GM21360 (cell line): ENCODE measurements around the gene FAM171A2.
"Not testable (repeated sequence)": the region's sequence is repeated elsewhere in the genome, so short reads cannot be mapped to it uniquely, and the experiment has no call there.

Experiments
- ATAC-seq: cut with Tn5 transposase; IDR thresholded peaks from one replicate; pipeline ENCODE4 v1.9.1; 2021; ENCODE audit warnings: mild to moderate bottlenecking, moderate library complexity; ENCODE audit not compliant: unreplicated experiment

FAM171A2 gene

DNA sequence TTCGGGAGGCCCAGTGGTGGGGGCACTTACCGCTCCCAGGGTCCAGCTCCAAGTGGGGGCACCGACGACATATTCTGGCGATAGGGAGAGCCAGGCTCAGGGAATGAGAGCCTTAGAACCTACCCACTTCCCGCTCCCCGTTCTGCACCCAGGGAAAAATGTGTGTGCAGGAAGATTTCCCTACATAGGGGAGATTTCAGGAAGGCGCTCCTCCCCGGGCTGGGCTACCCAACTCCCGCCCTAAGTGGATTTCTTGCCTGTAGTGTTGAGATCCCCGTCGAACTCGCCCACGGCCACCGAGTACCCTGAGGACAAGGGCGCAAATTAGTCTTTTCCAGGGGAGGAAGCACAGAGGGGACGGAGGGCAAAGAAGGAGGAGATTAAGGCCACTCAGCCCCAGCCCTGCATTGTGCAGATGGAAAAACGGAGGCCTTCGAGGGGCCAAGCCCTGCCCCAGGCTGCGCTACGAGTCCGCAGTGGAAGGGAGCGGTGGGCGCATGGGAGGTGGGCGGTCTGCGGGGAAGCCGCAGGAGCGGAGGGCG lies 20.7 kb upstream of the FAM171A2 start:
- ATAC-seq, result no peak

DNA sequence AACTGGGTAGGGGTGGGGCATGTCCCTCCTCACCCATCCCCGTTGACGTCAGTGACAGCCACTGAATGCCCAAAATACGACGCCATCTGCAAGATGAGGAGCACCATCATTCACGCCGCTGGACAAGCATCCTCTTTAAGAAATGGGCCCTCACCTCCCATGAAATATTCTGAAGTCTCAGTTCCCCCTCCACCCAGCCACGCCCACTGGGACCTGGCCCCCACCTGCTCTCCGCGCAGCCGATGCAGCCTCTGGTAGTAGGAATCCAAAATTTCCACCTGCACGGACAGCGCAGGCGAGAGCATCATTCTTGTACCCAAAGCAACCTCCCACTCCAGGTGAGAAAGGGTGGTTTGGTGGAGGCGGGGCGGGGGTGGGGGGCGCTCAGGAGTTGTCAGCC lies 20.2 kb upstream of the FAM171A2 start:
- no peak for ATAC-seq

DNA sequence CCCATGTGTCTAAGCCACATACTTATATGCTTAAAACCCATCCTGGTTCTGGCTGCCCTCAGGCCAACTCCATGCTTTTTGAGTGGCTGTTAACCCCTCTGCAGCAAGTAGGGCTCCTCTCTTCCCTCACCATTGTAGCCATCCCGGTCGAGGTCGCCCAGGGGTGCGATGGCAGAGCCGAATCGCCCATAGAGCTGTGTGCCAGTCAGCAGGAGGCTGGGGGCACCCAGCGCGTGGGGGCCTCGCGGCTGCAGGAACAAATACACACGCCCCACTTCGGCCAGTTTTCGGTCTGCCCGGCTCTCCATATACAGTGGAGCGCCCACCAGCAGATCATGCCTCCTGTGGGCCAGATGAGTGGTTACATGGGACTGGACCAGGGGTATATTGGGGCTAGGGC lies 19.7 kb upstream of the FAM171A2 start:
- ATAC-seq, result no peak

DNA sequence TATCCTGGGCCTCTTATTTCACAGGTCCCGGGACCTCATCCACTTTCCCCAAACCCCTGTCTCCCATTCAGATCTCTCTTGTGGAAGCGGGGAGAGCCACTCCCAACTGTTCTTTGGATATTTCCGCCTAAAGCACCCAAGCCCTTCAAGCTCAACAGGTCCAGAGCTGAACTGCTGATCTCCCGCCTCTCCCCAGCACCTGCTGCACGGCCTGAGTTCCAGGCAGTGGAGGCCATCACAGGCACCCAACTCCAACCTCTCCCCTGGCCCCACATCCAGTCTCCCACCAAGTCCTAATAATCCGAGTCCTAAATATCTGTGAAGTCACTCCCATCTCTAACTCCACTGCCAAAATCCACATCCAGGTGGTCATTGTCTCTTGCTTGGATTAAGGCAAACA lies 19.3 kb upstream of the FAM171A2 start:
- ATAC-seq, result no peak

DNA sequence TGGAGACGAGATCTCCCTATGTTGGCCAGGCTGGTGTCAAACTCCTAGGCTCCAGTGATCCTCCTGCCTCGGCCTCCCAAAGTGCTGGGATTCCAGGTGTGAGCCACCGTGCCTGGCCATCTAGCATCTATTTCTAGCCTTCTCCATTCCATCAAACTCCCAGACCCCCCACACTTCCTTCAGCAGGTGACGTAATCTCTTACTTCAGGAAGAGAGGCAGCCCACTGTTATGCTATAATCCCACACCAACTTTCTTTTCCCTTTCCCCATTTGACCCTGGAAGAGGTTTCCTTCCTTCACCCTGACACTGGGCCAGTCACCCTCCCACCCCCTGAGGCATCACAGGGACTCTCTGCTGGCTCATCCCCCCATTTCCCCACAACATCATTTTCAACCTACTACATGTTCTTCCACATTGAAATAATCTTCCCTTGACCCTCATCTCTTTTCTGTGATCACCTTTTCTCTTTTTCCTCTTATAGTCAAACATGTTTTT lies 18.2 kb upstream of the FAM171A2 start:
- no peak for ATAC-seq

DNA sequence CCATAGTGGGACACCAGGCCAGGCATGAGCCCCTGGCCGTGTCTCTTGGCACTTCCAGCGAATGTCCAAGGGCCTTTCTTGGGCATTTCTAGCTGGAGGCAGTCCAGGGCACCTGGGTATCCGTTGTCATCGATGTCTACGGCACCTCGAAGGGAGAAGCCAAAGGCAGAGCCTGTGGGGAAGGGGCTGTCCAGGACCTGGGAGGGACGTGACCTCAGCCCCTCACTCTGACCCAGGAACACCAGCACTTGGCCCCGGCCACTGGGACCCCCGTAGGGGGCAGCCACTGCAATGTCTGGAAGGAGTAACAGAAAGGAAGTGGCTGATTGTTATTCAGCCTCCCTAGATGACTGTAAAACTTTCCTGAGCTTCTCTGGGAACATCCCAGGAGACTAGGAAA lies 17.1 kb upstream of the FAM171A2 start:
- no peak for ATAC-seq

DNA sequence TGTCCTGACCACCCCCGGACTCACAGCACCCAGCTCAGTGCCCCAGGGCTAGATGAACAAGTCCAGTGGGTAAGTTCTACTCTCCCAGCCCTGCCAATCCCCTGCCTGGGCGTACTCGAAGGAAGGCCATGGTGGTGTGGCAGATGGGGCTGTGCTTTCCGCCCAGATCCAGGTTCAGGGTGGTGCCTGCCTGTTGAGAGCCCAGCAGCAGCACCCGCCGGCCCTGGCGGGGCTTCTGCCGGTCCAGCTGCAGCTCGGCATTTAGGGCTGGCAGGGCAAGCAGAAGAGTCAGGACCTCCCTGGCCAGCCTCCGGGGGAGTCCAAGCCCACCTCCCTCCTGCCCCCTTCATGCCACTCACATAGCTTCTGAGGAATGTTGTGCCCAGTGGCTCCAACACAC lies 16.2 kb upstream of the FAM171A2 start:
- ATAC-seq, result no peak

DNA sequence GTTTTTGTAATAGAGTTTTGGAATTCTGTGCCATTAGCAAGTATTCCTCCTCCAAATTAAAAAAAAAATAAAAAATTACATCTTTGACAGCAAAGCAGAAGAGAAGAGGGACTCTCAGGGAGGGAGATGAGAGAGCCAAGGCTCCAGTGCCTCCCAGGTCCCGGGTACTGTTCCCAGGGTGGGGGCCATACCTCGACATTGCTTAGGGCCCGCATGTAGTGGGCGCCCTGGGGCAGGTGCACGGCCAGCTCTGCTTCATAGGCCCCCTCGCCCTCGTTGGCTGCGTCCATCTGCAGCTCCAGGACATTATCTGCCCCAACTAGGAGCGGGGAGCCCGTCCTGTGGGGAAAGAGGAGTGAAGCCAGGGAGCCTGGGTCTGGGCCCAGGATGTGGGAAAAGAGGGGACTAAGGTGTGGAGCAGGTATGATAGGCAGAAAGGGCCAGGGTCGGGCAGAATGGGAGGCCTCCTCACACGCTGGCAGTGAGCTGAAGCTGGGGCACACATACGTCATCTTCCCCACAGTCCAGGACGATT lies 14.6 kb upstream of the FAM171A2 start:
- ATAC-seq, result no peak

DNA sequence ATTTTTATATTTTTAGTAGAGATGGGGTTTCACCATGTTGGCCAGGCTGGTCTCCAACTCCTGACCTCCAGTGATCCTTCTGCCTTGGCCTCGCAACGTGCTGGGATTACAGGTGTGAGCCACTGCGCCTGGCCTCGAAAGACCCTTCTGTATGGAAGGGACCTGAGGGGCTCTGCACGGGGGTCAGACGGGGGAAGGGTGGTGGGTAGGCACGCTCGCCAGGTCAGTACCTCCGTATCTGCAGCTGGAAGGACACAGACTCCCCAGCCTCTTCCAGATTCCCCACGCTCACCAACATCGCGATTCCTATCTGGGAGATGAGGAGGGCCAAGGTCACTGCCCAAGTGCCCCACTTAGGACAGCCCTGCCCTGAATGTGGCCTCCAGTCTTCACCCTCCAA lies 13.1 kb upstream of the FAM171A2 start:
- no peak for ATAC-seq

DNA sequence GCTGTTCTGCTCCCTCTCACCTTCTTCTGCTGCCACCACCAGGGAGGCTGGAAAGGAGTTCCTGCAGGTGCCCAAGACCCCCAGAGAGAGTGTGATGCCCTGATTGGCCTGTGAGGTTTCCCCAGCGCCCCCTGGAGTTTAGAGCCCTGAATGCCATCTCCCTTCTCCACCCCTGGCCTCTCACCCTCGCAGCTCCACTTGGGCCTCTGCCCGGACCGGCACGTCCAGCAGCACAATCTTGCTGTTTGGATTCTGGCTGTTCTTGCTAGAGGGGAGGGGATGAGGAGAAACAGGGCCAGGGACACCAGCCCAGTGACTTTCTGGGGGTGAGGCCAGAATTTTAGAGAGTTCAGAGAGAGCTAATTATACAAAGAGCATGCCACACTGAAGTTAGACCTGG lies 12.5 kb upstream of the FAM171A2 start:
- no peak for ATAC-seq

DNA sequence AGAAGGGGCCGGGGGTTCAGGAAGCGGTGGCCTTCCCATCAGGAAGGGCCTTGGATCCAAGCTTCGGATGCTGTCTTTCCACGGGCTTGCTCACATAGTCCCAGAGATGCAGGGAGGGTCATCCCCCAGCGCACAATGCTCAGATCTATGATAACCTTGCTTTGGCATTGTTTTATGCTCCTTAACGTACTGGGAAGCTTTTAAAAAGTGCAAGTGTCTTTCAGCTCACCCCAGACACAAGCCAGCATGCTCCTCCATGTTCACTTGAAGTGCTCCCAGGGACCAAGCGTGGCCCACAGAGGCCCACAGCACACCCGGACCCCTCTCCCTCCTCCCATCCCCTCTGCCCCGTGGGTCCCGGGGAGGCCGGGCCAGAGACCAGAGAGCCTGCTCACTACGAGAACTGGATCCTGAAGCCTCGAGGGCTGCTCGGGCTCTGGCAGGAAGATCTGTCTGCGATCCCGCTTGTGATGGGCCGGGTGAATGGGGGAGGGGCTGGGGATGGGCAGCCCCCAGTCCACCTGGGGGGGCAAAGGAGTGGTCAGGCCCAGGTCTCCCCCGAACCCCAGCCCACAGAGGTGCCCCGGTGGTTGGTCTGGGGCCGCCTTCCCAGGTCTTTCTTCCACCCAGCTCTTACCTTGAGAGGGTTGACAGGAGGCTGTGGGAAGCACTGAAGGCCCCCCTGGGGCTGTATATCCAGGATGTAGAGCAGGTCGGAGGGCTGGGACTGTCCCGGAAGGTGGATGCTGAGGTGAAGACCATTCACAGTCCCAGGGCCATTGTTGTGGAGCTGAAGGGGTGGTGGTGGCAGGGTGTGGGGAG lies 11.8 kb upstream of the FAM171A2 start:
- ATAC-seq, result no peak

DNA sequence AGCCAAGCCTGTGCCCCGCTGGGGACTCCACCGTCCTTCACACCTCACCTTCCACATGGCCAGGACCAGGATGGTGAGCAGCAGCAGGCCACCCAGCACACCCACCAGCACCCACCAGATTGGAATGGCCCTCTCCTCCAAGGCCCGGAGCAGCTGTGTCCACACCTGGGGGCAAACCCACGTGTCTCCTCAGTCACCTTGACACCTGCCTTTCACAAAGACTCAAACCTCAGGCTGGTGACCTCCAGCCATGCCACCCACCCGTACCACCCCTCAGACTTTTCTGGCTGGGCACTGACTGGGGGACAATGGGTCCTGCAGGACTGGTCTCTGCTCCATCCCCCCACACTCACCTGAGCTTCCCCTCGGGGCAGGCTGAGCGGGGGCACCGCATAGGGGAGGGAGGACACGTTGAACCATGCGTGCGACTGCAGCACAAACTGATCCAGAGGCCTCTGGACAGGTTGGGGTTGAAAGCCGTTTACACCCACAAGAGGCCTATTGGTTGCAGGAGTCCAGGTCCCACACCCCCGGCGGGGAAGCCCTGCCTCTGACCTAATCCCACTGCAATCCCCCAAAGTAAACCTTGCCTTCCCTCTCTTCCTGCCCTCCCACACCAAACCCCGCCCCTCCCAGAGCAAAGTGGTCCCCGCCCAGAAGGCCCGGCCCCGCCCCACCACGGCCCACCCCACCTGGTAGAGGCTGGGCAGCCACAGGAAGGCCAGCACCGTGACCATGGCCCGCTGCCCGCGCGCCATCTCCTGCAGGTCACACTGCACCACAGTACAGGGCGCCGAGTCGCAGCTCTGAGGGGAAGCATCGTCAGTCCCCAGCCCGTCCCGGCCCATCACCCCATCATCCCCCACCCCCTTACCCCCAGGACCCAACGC lies 10.9 kb upstream of the FAM171A2 start:
- no peak for ATAC-seq

DNA sequence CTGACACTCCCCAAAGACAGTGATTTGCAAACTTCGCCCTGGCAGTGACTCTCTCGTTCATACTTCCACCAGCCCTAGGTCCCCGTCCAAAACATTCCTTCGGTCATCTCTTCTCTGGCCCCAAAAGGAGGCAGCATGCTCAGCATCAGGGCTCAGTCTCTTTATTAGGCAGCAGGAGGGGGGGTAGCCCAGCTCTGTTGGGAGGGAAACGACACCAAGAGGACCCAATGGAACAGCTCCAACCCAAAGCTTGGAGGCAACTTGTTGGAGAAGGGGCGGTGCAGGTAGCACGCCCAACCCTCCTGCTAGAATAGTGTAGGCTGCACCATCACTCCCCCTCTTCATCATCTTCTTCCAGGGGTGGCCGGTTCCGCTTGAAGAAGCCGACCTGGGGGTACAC lies 8.4 kb upstream of the FAM171A2 start:
- ATAC-seq, result no peak

DNA sequence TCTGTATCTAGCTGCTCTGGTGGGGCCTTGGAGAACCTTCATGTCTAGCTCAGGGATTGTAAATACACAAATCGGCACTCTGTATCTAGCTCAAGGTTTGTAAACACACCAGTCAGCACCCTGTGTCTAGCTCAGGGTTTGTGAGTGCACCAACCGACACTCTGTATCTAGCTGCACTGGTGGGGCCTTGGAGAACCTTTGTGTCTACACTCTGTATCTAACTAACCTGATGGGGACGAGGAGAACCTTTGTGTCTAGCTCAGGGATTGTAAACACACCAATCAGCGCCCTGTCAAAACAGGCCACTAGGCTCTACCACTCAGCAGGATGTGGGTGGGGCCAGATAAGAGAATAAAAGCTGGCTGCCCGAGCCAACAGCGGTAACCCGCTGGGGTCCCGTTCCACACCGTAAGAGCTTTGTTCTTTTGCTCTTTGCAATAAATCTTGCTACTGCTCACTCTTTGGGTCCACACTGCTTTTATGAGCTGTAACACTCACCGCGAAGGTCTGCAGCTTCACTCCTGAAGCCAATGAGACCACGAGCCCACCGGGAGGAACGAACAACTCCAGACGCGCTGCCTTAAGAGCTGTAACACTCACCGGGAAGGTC lies 5.9 kb upstream of the FAM171A2 start:
- ATAC-seq, result not testable (repeated sequence)

DNA sequence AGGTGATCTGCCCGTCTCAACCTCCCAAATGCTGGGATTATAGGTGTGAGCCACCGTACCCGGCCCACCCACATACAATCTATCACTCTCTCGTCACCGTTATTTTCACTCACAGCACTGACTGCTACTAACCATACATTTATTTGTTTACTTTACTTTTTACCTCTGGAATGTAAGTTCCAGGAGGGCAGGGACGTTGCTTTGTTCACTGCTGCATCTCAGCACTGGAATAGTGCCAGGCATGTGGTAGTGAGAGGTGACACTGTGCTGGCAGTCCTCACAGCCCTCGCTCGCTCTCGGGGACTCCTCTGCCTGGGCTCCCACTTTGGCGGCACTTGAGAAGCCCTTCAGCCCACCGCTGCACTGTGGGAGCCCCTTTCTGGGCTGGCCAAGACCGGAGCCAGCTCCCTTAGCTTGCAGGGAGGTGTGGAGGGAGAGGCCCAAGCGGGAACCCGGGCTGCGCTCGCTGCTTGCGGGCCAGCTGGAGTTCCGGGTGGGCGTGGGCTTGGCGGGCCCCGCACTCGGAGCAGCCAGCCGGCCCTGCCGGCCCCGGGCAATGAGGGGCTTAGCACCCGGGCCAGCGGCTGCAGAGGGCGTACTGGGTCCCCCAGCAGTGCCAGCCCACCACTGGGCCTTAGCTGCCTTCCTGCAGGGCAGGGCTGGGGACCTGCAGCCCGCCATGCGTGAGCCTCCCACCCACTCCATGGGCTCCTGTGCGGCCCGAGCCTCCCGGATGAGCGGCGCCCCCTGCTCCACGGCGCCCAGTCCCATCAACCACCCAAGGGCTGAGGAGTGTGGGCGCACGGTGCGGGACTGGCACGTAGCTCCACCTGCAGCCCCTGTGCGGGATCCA lies 5.0 kb upstream of the FAM171A2 start:
- ATAC-seq, result not testable (repeated sequence)

DNA sequence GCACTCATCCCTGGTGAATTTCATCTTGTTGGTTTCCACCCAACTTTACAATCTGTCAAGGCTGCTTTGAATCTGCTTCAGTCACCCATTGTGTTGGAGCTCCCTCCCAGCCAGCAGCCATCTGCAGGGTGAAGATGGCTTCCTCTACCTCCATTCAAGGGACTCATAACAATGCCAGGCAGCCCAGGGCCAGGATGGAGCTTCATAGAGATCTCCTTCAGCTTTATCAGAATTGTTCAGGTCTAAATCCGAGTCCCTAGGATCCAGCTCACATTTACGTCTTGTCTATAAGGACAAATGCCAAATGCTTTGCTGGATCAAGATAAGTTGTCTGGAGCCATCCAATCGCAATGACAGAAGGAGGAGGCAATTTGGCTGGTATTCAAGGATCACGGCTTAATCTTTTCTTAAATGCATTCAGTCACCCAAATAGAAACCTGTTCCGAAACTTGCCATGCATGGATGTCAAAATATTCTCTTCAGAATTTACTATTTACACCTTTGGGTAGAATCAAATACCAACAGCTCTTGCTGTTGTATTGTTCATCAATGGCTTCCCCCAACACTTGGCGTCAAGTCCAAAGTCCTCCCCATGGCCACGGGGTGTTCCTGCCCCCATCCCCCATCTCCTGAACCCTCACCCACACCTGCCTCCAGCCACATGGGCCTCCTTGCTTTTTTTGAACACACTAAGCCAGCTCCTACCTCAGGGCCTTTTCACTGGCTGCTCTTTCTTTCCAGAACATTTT lies 3.8 kb upstream of the FAM171A2 start:
- no peak for ATAC-seq

DNA sequence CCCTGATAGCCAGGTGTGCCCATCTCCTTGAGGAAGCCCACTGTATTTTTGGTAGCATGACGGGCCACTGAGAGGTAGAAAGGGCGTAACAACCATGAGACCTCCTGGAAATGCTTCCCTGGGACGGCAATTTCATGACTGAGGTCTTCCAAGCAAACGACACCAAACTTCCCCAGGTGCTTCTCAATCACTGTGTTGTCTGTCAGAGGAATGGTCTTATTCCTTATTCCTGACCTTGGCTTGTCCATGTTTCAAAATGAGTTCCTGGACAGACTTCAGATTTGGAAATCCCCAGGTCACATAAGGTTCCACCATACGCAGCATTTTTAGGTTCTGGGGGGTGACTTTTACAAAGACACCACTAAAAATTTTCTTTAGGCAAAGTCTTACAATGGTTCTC lies 1.4 kb upstream of the FAM171A2 start:
- not testable (repeated sequence) for ATAC-seq

DNA sequence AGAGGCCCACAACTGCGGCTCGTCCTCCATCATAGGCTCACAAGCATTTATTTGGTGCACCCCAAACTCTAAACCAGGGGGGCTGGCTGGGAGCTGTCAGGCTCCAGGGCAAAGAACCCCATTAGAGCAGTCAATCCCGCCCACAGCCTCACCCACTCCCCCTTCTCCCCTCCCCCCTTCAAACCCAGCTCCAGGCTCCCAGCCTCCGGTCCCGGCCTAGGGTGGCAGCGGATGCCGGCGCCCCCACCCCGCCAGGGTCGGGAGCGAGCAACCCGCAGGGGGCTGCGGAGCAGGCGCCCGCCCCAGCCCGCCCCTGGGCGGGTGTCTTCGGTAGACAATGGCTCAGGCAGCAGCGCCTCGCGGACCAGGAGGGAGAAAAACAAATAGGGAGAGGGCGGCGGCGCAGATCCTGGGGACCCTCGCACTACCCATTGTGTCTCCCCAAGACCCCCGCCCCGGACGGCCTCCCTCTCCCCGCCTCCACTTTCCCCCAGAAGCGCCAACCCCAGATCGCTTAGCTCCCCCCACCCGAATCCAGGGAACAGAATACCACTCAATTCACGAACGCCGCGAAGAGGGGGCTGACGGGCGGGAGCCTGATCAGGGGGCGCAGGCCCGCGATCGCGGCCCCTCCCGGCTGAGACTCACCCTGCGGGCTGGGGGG lies 572 bp downstream of the FAM171A2 start:
- peak; percentile 12 for ATAC-seq

DNA sequence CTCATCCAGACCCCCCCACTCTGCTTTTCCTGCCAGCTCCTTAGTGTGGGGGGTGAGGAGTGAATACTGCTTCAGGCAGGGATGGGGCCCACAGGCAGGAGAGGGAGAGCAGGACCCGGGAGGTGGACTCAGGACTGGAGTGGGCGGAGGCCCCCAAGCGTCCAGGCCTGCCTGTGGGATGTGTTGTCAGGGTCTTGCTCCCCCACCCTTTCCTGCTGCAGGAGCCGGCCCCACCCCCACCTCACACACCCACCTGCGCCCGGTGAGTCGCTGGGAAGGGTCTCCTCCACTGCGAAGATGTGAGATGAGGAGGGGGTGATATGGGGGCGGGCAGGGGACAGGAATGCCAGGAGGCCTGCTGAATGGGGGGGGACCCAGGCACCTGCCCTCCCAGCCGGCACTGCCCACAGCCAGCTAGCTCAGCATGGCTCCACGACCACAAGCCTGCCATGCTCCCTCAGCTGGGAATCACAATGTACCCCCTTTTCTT lies 1.1 kb downstream of the FAM171A2 start:
- no peak for ATAC-seq
